GM23338 (cell line): ENCODE results near the gene CADPS.

Experiments used
- CREB1 ChIP-seq: fragments of 250-450 bp; sonication (Bioruptor Pico); IDR thresholded peaks from 2 replicates; pipeline ENCODE4 v1.5.0; 2020; ENCODE audit warnings: low read depth, mild to moderate bottlenecking, moderate library complexity
- CTCF ChIP-seq, 2 experiments: fragments of 200-600 bp in 1 of 2; sonication (generic) in 1 of 2; conservative IDR thresholded peaks; 2 replicates each; pipeline versions ENCODE4 v1.5.1 to v1.6.1; 2016 to 2017; ENCODE audit warnings: antibody characterized with exemption in 2 of 2, low read depth in 2 of 2, mild to moderate bottlenecking in 2 of 2, moderate library complexity in 1 of 2
- EZH2 ChIP-seq: fragments of 200-600 bp; sonication (generic); IDR thresholded peaks from one replicate; pipeline ENCODE4 v1.8.0; 2017; ENCODE audit warnings: antibody characterized with exemption, mild to moderate bottlenecking, low read depth; ENCODE audit not compliant: unreplicated experiment
- EZH2phosphoT487 ChIP-seq: fragments of 200-600 bp; sonication (generic); IDR thresholded peaks from one replicate; pipeline ENCODE4 v1.8.1; 2018; ENCODE audit warnings: antibody characterized with exemption; ENCODE audit not compliant: unreplicated experiment
- JUNB ChIP-seq: IDR thresholded peaks from one replicate; pipeline ENCODE4 v1.6.1; 2016; ENCODE audit warnings: antibody characterized with exemption; ENCODE audit not compliant: unreplicated experiment
- POLR2AphosphoS5 ChIP-seq: IDR thresholded peaks from 2 replicates; pipeline ENCODE4 v1.6.1; 2016; ENCODE audit warnings: antibody characterized with exemption, low read depth
- STAT1 ChIP-seq: IDR thresholded peaks from one replicate; pipeline ENCODE4 v1.6.1; 2016; ENCODE audit warnings: antibody characterized with exemption; ENCODE audit not compliant: unreplicated experiment
- ZNF114 ChIP-seq: fragments of 250-450 bp; sonication (Bioruptor Pico); IDR thresholded peaks from 2 replicates; pipeline ENCODE4 v1.5.0; 2020; ENCODE audit warnings: mild to moderate bottlenecking, moderate library complexity
- TF ChIP-seq, protein P1 (sequence below): IDR thresholded peaks from one replicate; pipeline ENCODE4 v1.6.1; 2018; ENCODE audit warnings: antibody characterized with exemption; ENCODE audit not compliant: unreplicated experiment
- TF ChIP-seq, protein P2 (sequence below): IDR thresholded peaks from 2 replicates; pipeline ENCODE4 v1.6.1; 2016; ENCODE audit warnings: antibody characterized with exemption

GRCh38 chr3:62843508-62843907 is 31.7 kb downstream of the CADPS start:
- TF ChIP-seq EZH2, result no peak
- no peak for TF ChIP-seq CTCF (conservative IDR thresholded peaks at IDR 0.05; ENCODE audit: low read depth in 2 of 2)
- no peak for TF ChIP-seq POLR2AphosphoS5
- no peak for TF ChIP-seq JUNB
- no peak for TF ChIP-seq ZNF114
- no peak for TF ChIP-seq EZH2phosphoT487
- TF ChIP-seq STAT1, result no peak
- TF ChIP-seq, protein P1, sequence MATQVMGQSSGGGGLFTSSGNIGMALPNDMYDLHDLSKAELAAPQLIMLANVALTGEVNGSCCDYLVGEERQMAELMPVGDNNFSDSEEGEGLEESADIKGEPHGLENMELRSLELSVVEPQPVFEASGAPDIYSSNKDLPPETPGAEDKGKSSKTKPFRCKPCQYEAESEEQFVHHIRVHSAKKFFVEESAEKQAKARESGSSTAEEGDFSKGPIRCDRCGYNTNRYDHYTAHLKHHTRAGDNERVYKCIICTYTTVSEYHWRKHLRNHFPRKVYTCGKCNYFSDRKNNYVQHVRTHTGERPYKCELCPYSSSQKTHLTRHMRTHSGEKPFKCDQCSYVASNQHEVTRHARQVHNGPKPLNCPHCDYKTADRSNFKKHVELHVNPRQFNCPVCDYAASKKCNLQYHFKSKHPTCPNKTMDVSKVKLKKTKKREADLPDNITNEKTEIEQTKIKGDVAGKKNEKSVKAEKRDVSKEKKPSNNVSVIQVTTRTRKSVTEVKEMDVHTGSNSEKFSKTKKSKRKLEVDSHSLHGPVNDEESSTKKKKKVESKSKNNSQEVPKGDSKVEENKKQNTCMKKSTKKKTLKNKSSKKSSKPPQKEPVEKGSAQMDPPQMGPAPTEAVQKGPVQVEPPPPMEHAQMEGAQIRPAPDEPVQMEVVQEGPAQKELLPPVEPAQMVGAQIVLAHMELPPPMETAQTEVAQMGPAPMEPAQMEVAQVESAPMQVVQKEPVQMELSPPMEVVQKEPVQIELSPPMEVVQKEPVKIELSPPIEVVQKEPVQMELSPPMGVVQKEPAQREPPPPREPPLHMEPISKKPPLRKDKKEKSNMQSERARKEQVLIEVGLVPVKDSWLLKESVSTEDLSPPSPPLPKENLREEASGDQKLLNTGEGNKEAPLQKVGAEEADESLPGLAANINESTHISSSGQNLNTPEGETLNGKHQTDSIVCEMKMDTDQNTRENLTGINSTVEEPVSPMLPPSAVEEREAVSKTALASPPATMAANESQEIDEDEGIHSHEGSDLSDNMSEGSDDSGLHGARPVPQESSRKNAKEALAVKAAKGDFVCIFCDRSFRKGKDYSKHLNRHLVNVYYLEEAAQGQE, result no peak
- TF ChIP-seq CREB1 (CRISPR knock-in tag), result no peak
- TF ChIP-seq, protein P2, sequence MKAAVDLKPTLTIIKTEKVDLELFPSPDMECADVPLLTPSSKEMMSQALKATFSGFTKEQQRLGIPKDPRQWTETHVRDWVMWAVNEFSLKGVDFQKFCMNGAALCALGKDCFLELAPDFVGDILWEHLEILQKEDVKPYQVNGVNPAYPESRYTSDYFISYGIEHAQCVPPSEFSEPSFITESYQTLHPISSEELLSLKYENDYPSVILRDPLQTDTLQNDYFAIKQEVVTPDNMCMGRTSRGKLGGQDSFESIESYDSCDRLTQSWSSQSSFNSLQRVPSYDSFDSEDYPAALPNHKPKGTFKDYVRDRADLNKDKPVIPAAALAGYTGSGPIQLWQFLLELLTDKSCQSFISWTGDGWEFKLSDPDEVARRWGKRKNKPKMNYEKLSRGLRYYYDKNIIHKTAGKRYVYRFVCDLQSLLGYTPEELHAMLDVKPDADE, result no peak
